ENCODE measurements around the gene AURKA. TPM values are rescaled to one million over a fixed set of nuclear protein-coding genes. Genes with fewer than 3 reads are reported as not detected.

AURKA gene
- total RNA-seq, 1 donor from 2014 or later, result 12.3 TPM

Other genes with a start within 250 kb of the AURKA start
- not detected for gene MC3R, start 143.5 kb downstream of the AURKA start, total RNA-seq (ENCODE audit: insufficient read depth, low replicate concordance)
- 53.2 TPM for gene FAM210B, start 33.2 kb downstream of the AURKA start, total RNA-seq (ENCODE audit: insufficient read depth, low replicate concordance)
- 14.7 TPM for gene CSTF1, start 430 bp upstream of the AURKA start, total RNA-seq (ENCODE audit: insufficient read depth, low replicate concordance)
- gene CASS4, start 20.0 kb upstream of the AURKA start, total RNA-seq (ENCODE audit: insufficient read depth, low replicate concordance), result 2.2 TPM
- 67.7 TPM for gene RTF2, start 76.4 kb upstream of the AURKA start, total RNA-seq (ENCODE audit: insufficient read depth, low replicate concordance)
- not detected for gene FAM209A, start 132.5 kb upstream of the AURKA start, total RNA-seq (ENCODE audit: insufficient read depth, low replicate concordance)
- gene FAM209B, start 141.0 kb upstream of the AURKA start, total RNA-seq (ENCODE audit: insufficient read depth, low replicate concordance), result not detected
- gene TFAP2C, start 237.1 kb upstream of the AURKA start, total RNA-seq (ENCODE audit: insufficient read depth, low replicate concordance), result 6.7 TPM

All from umbilical cord (tissue), 1 donor.